Stimulated activated naive CD8-positive, alpha-beta T cell treated with anti-CD3 and anti-CD28 coated beads, Interleukin-15, amount 100 ng/mL, for 72 hours (primary cell): Measurements from ENCODE around the gene SEMA4D.

Source experiments
- ATAC-seq: fragments of 150-1000 bp; cut with Tn5 transposase; 2 replicates; pipeline ENCODE4 v1.10.0; 2021; ENCODE audit warnings: mild to moderate bottlenecking, moderate library complexity
- DNase-seq, 2 donors: peaks; one replicate each; pipeline ENCODE4 v3.0.0; 2021 to 2022
- H3K27ac Mint-ChIP-seq, 2 donors: one replicate each; pipeline ENCODE4 v1.8.0; 2022; ENCODE audit warnings: mild to moderate bottlenecking in 2 of 2, mixed read lengths in 2 of 2, moderate library complexity in 2 of 2
- H3K27me3 Mint-ChIP-seq: one replicate; pipeline ENCODE4 v1.8.0; 2022; ENCODE audit warnings: mixed read lengths
- H3K4me1 Mint-ChIP-seq: one replicate; pipeline ENCODE4 v1.8.0; 2022; ENCODE audit warnings: mild to moderate bottlenecking, mixed read lengths
- H3K4me3 Mint-ChIP-seq, 2 donors: one replicate each; pipeline ENCODE4 v1.8.0; 2022; ENCODE audit warnings: mild to moderate bottlenecking in 2 of 2, mixed read lengths in 2 of 2, moderate library complexity in 1 of 2
- H3K9me3 Mint-ChIP-seq, 2 donors: one replicate each; pipeline ENCODE4 v1.8.0; 2022; ENCODE audit warnings: mixed read lengths in 2 of 2

Gene SEMA4D

GRCh38 chr9:89497257-89497963, 503 bp downstream of the SEMA4D start:
- ATAC-seq (peak; percentile 57), DNase-seq (peak in 1 of 2 donors; percentile 44)
- Mint-ChIP-seq H3K4me1 (peaks cover 78% of the 10 kb centered on the region), H3K27me3 (no peaks in the 10 kb centered on the region), H3K27ac (peak overlapping the region; percentile 95 to 96), H3K9me3 (no peaks in the 10 kb centered on the region), H3K4me3 (peak overlapping the region; percentile 93 to 96)

GRCh38 chr9:89496645-89497256, 1.2 kb downstream of the SEMA4D start:
- peak; percentile 36 for ATAC-seq
- H3K27me3 Mint-ChIP-seq, result no peaks in the 10 kb centered on the region
- peak in 1 of 2 donors; percentile 46 for DNase-seq
- H3K4me3 Mint-ChIP-seq, result peak overlapping the region; percentile 93 to 96
- peaks cover 78% of the 10 kb centered on the region for H3K4me1 Mint-ChIP-seq
- no peaks in the 10 kb centered on the region for H3K9me3 Mint-ChIP-seq
- H3K27ac Mint-ChIP-seq, result peak overlapping the region; percentile 95 to 96

- no peak for DNase-seq
- no peaks in the 10 kb centered on the region for H3K9me3 Mint-ChIP-seq
- no peak for ATAC-seq
Measured at GRCh38 chr9:89495824-89496560, 1.9 kb downstream of the SEMA4D start.

GRCh38 chr9:89494199-89494598, 3.7 kb downstream of the SEMA4D start:
- no peaks in the 10 kb centered on the region for H3K9me3 Mint-ChIP-seq
- ATAC-seq (no peak), DNase-seq (no peak)
- H3K4me3 Mint-ChIP-seq, result peak overlapping the region; percentile 93 to 96
- peak overlapping the region; percentile 29 to 80 for H3K27ac Mint-ChIP-seq
- no peaks in the 10 kb centered on the region for H3K27me3 Mint-ChIP-seq
- H3K4me1 Mint-ChIP-seq, result peaks cover 87% of the 10 kb centered on the region

More at GRCh38 chr9:89495824-89496560, 1.9 kb downstream of the SEMA4D start:
- no peaks in the 10 kb centered on the region for H3K27me3 Mint-ChIP-seq
- peak overlapping the region; percentile 93 to 96 for H3K4me3 Mint-ChIP-seq
- peaks cover 78% of the 10 kb centered on the region for H3K4me1 Mint-ChIP-seq
- H3K27ac Mint-ChIP-seq, result peak overlapping the region; percentile 95 to 96

- ATAC-seq (no peak), DNase-seq (no peak)
- Mint-ChIP-seq H3K27ac (peak overlapping the region in 1 of 2 donors; percentile 10), H3K4me3 (peak overlapping the region; percentile 93 to 96), H3K9me3 (no peaks in the 10 kb centered on the region), H3K4me1 (peaks cover 87% of the 10 kb centered on the region), H3K27me3 (no peaks in the 10 kb centered on the region)
Measured at GRCh38 chr9:89493671-89494070, 4.2 kb downstream of the SEMA4D start.

GRCh38 chr9:89493181-89493580, 4.7 kb downstream of the SEMA4D start:
- H3K9me3 Mint-ChIP-seq, result no peaks in the 10 kb centered on the region
- H3K27ac Mint-ChIP-seq, result peak overlapping the region in 1 of 2 donors; percentile 1
- DNase-seq (no peak), ATAC-seq (no peak)
- H3K27me3 Mint-ChIP-seq, result no peaks in the 10 kb centered on the region
- peak overlapping the region; percentile 93 to 96 for H3K4me3 Mint-ChIP-seq
- H3K4me1 Mint-ChIP-seq, result peaks cover 87% of the 10 kb centered on the region

- H3K9me3 Mint-ChIP-seq, result no peaks in the 10 kb centered on the region
- peak overlapping the region; percentile 66 to 93 for H3K4me3 Mint-ChIP-seq
- H3K27ac Mint-ChIP-seq, result peak overlapping the region; percentile 59 to 64
- no peaks in the 10 kb centered on the region for H3K27me3 Mint-ChIP-seq
- DNase-seq, result no peak
- no peak for ATAC-seq
- peaks cover 90% of the 10 kb centered on the region for H3K4me1 Mint-ChIP-seq
Measured at GRCh38 chr9:89492586-89492985, 5.3 kb downstream of the SEMA4D start.

GRCh38 chr9:89491694-89492093, 6.2 kb downstream of the SEMA4D start:
- peak overlapping the region; percentile 66 to 93 for H3K4me3 Mint-ChIP-seq
- H3K4me1 Mint-ChIP-seq, result peaks cover 99% of the 10 kb centered on the region
- DNase-seq, result peak in 1 of 2 donors; percentile 56
- ATAC-seq, result peak; percentile 85
- no peaks in the 10 kb centered on the region for H3K27me3 Mint-ChIP-seq
- H3K9me3 Mint-ChIP-seq, result no peaks in the 10 kb centered on the region
- H3K27ac Mint-ChIP-seq, result peak overlapping the region; percentile 59 to 76

- H3K4me1 Mint-ChIP-seq, result peaks cover 100% of the 10 kb centered on the region
- H3K27ac Mint-ChIP-seq, result peak overlapping the region; percentile 43 to 75
- H3K27me3 Mint-ChIP-seq, result no peaks in the 10 kb centered on the region
- ATAC-seq (peak; percentile 65), DNase-seq (peak in 1 of 2 donors; percentile 7)
- H3K4me3 Mint-ChIP-seq, result peak overlapping the region; percentile 80
- H3K9me3 Mint-ChIP-seq, result peaks cover 0 to 4% of the 10 kb centered on the region in 2 donors
Measured at GRCh38 chr9:89489548-89490530, 8.1 kb downstream of the SEMA4D start.

GRCh38 chr9:89488936-89489335, 9.0 kb downstream of the SEMA4D start:
- peak overlapping the region; percentile 43 to 80 for H3K4me3 Mint-ChIP-seq
- H3K27ac Mint-ChIP-seq, result peak overlapping the region in 1 of 2 donors; percentile 23

GRCh38 chr9:89488131-89488530, 9.8 kb downstream of the SEMA4D start:
- Mint-ChIP-seq H3K27ac (no peak overlapping the region), H3K9me3 (peaks cover 0 to 4% of the 10 kb centered on the region in 2 donors), H3K4me3 (peak overlapping the region; percentile 43 to 47), H3K27me3 (no peaks in the 10 kb centered on the region), H3K4me1 (peaks cover 100% of the 10 kb centered on the region)
- no peak for DNase-seq
- ATAC-seq, result no peak

More at GRCh38 chr9:89488936-89489335, 9.0 kb downstream of the SEMA4D start:
- peaks cover 100% of the 10 kb centered on the region for H3K4me1 Mint-ChIP-seq
- H3K9me3 Mint-ChIP-seq, result peaks cover 0 to 4% of the 10 kb centered on the region in 2 donors
- no peak for ATAC-seq
- no peak for DNase-seq
- H3K27me3 Mint-ChIP-seq, result no peaks in the 10 kb centered on the region

GRCh38 chr9:89486681-89487080, 11.2 kb downstream of the SEMA4D start:
- peaks cover 100% of the 10 kb centered on the region for H3K4me1 Mint-ChIP-seq
- no peaks in the 10 kb centered on the region for H3K27me3 Mint-ChIP-seq
- peak in 1 of 2 donors; percentile 8 for DNase-seq
- H3K27ac Mint-ChIP-seq, result peak overlapping the region in 1 of 2 donors; percentile 27
- no peak for ATAC-seq
- peaks cover 0 to 4% of the 10 kb centered on the region in 2 donors for H3K9me3 Mint-ChIP-seq
- H3K4me3 Mint-ChIP-seq, result peak overlapping the region; percentile 9 to 49

- ATAC-seq (peak; percentile 5), DNase-seq (no peak)
- H3K4me3 Mint-ChIP-seq, result peak overlapping the region; percentile 73 to 75
Measured at GRCh38 chr9:89484475-89485404, 13.2 kb downstream of the SEMA4D start.

More at GRCh38 chr9:89484475-89485404, 13.2 kb downstream of the SEMA4D start:
- Mint-ChIP-seq H3K4me1 (peaks cover 100% of the 10 kb centered on the region), H3K9me3 (peaks cover 0 to 4% of the 10 kb centered on the region in 2 donors), H3K27ac (peak overlapping the region in 1 of 2 donors; percentile 52), H3K27me3 (no peaks in the 10 kb centered on the region)
